ENCODE data around the gene DCUN1D1.

DCUN1D1 gene

GRCh38 chr3:182937293-182938051, 42.9 kb downstream of the DCUN1D1 start:
- no peak overlapping the region for H3K27ac ChIP-seq (ENCODE audit: insufficient read depth, low read depth, low read length, poor library complexity, severe bottlenecking)
- H3K4me3 ChIP-seq (ENCODE audit: insufficient read depth, low read depth, low read length): no peak overlapping the region
- no peaks in the 10 kb centered on the region for H3K9me3 ChIP-seq (ENCODE audit: control insufficient read depth, low read length)
- 82 to 88% methylated on average over 3 of the region's 3 CpGs for WGBS, 2 experiments
- no peaks in the 10 kb centered on the region for H3K4me1 ChIP-seq (ENCODE audit: control insufficient read depth, insufficient read depth, low read length)
- no peaks in the 10 kb centered on the region for H3K36me3 ChIP-seq (ENCODE audit: control insufficient read depth, insufficient read depth, low read length)
- H3K27me3 ChIP-seq (ENCODE audit: control insufficient read depth, insufficient read depth, low read length, poor library complexity, severe bottlenecking): no peaks in the 10 kb centered on the region

- no peak overlapping the region for H3K4me3 ChIP-seq (ENCODE audit: insufficient read depth, low read depth, low read length)
- WGBS, 2 experiments: no CpG with 5 or more reads among the region's 1 CpG
- no peaks in the 10 kb centered on the region for H3K27me3 ChIP-seq (ENCODE audit: control insufficient read depth, insufficient read depth, low read length, poor library complexity, severe bottlenecking)
- no peaks in the 10 kb centered on the region for H3K9me3 ChIP-seq (ENCODE audit: control insufficient read depth, low read length)
- no peaks in the 10 kb centered on the region for H3K4me1 ChIP-seq (ENCODE audit: control insufficient read depth, insufficient read depth, low read length)
- H3K27ac ChIP-seq (ENCODE audit: insufficient read depth, low read depth, low read length, poor library complexity, severe bottlenecking): no peak overlapping the region
- no peaks in the 10 kb centered on the region for H3K36me3 ChIP-seq (ENCODE audit: control insufficient read depth, insufficient read depth, low read length)
Measured at GRCh38 chr3:182936918-182937285, 43.4 kb downstream of the DCUN1D1 start.

- WGBS, 2 experiments: 82 to 91% methylated on average over 3 to 4 of the region's 4 CpGs
- no peaks in the 10 kb centered on the region for H3K4me1 ChIP-seq (ENCODE audit: control insufficient read depth, insufficient read depth, low read length)
- H3K27me3 ChIP-seq (ENCODE audit: control insufficient read depth, insufficient read depth, low read length, poor library complexity, severe bottlenecking): no peaks in the 10 kb centered on the region
- no peaks in the 10 kb centered on the region for H3K36me3 ChIP-seq (ENCODE audit: control insufficient read depth, insufficient read depth, low read length)
- H3K27ac ChIP-seq (ENCODE audit: insufficient read depth, low read depth, low read length, poor library complexity, severe bottlenecking): no peak overlapping the region
- H3K9me3 ChIP-seq (ENCODE audit: control insufficient read depth, low read length): no peaks in the 10 kb centered on the region
- H3K4me3 ChIP-seq (ENCODE audit: insufficient read depth, low read depth, low read length): no peak overlapping the region
Measured at GRCh38 chr3:182936239-182936917, 44.0 kb downstream of the DCUN1D1 start.

- 90 to 91% methylated on average over 3 of the region's 3 CpGs for WGBS, 2 experiments
- H3K4me3 ChIP-seq (ENCODE audit: insufficient read depth, low read depth, low read length): no peak overlapping the region
Measured at GRCh38 chr3:182935803-182936202, 44.5 kb downstream of the DCUN1D1 start.

GRCh38 chr3:182925944-182926337, 54.4 kb downstream of the DCUN1D1 start:
- Histone ChIP-seq H3K27ac (ENCODE audit: insufficient read depth, low read depth, low read length, poor library complexity, severe bottlenecking) (no peak overlapping the region), H3K36me3 (ENCODE audit: control insufficient read depth, insufficient read depth, low read length) (no peaks in the 10 kb centered on the region), H3K9me3 (ENCODE audit: control insufficient read depth, low read length) (no peaks in the 10 kb centered on the region), H3K27me3 (ENCODE audit: control insufficient read depth, insufficient read depth, low read length, poor library complexity, severe bottlenecking) (no peaks in the 10 kb centered on the region), H3K4me1 (ENCODE audit: control insufficient read depth, insufficient read depth, low read length) (no peaks in the 10 kb centered on the region), H3K4me3 (ENCODE audit: insufficient read depth, low read depth, low read length) (no peak overlapping the region)
- WGBS, 2 experiments: 92 to 95% methylated on average over 3 of the region's 3 CpGs

More at GRCh38 chr3:182935803-182936202, 44.5 kb downstream of the DCUN1D1 start:
- H3K9me3 ChIP-seq (ENCODE audit: control insufficient read depth, low read length): no peaks in the 10 kb centered on the region
- H3K27me3 ChIP-seq (ENCODE audit: control insufficient read depth, insufficient read depth, low read length, poor library complexity, severe bottlenecking): no peaks in the 10 kb centered on the region
- no peak overlapping the region for H3K27ac ChIP-seq (ENCODE audit: insufficient read depth, low read depth, low read length, poor library complexity, severe bottlenecking)
- no peaks in the 10 kb centered on the region for H3K4me1 ChIP-seq (ENCODE audit: control insufficient read depth, insufficient read depth, low read length)
- no peaks in the 10 kb centered on the region for H3K36me3 ChIP-seq (ENCODE audit: control insufficient read depth, insufficient read depth, low read length)

- H3K4me3 ChIP-seq (ENCODE audit: insufficient read depth, low read depth, low read length): no peak overlapping the region
- H3K27ac ChIP-seq (ENCODE audit: insufficient read depth, low read depth, low read length, poor library complexity, severe bottlenecking): no peak overlapping the region
- H3K4me1 ChIP-seq (ENCODE audit: control insufficient read depth, insufficient read depth, low read length): no peaks in the 10 kb centered on the region
- no peaks in the 10 kb centered on the region for H3K9me3 ChIP-seq (ENCODE audit: control insufficient read depth, low read length)
- WGBS, 2 experiments: 94 to 96% methylated on average over 4 of the region's 4 CpGs
- H3K27me3 ChIP-seq (ENCODE audit: control insufficient read depth, insufficient read depth, low read length, poor library complexity, severe bottlenecking): no peaks in the 10 kb centered on the region
- no peaks in the 10 kb centered on the region for H3K36me3 ChIP-seq (ENCODE audit: control insufficient read depth, insufficient read depth, low read length)
Measured at GRCh38 chr3:182925330-182925943, 54.9 kb downstream of the DCUN1D1 start.

- Histone ChIP-seq H3K36me3 (ENCODE audit: control insufficient read depth, insufficient read depth, low read length) (no peaks in the 10 kb centered on the region), H3K9me3 (ENCODE audit: control insufficient read depth, low read length) (no peaks in the 10 kb centered on the region), H3K4me3 (ENCODE audit: insufficient read depth, low read depth, low read length) (no peak overlapping the region), H3K4me1 (ENCODE audit: control insufficient read depth, insufficient read depth, low read length) (no peaks in the 10 kb centered on the region), H3K27ac (ENCODE audit: insufficient read depth, low read depth, low read length, poor library complexity, severe bottlenecking) (no peak overlapping the region), H3K27me3 (ENCODE audit: control insufficient read depth, insufficient read depth, low read length, poor library complexity, severe bottlenecking) (no peaks in the 10 kb centered on the region)
- 94 to 96% methylated on average over 3 of the region's 4 CpGs for WGBS, 2 experiments
Measured at GRCh38 chr3:182921665-182922355, 58.5 kb downstream of the DCUN1D1 start.

GRCh38 chr3:182920515-182921084, 59.7 kb downstream of the DCUN1D1 start:
- Histone ChIP-seq H3K9me3 (ENCODE audit: control insufficient read depth, low read length) (no peaks in the 10 kb centered on the region), H3K27me3 (ENCODE audit: control insufficient read depth, insufficient read depth, low read length, poor library complexity, severe bottlenecking) (no peaks in the 10 kb centered on the region), H3K4me1 (ENCODE audit: control insufficient read depth, insufficient read depth, low read length) (no peaks in the 10 kb centered on the region), H3K27ac (ENCODE audit: insufficient read depth, low read depth, low read length, poor library complexity, severe bottlenecking) (no peak overlapping the region), H3K36me3 (ENCODE audit: control insufficient read depth, insufficient read depth, low read length) (no peaks in the 10 kb centered on the region), H3K4me3 (ENCODE audit: insufficient read depth, low read depth, low read length) (no peak overlapping the region)
- 64 to 65% methylated on average over 9 of the region's 9 CpGs for WGBS, 2 experiments

GRCh38 chr3:182919866-182920357, 60.4 kb downstream of the DCUN1D1 start:
- H3K27ac ChIP-seq (ENCODE audit: insufficient read depth, low read depth, low read length, poor library complexity, severe bottlenecking): no peak overlapping the region
- no peaks in the 10 kb centered on the region for H3K36me3 ChIP-seq (ENCODE audit: control insufficient read depth, insufficient read depth, low read length)
- H3K9me3 ChIP-seq (ENCODE audit: control insufficient read depth, low read length): no peaks in the 10 kb centered on the region
- H3K4me3 ChIP-seq (ENCODE audit: insufficient read depth, low read depth, low read length): no peak overlapping the region
- no peaks in the 10 kb centered on the region for H3K4me1 ChIP-seq (ENCODE audit: control insufficient read depth, insufficient read depth, low read length)
- no peaks in the 10 kb centered on the region for H3K27me3 ChIP-seq (ENCODE audit: control insufficient read depth, insufficient read depth, low read length, poor library complexity, severe bottlenecking)
- WGBS, 2 experiments: 85 to 90% methylated on average over 2 to 4 of the region's 5 CpGs

All from ectodermal cell (in vitro differentiated cells).